Activated T-cell treated with anti-CD3 and anti-CD28 coated beads, Interleukin-2, amount 50 U/mL, for 72 hours (primary cell): ENCODE data around the gene JPH3. TPM values are rescaled to one million over a fixed set of nuclear protein-coding genes. Genes with fewer than 3 reads are reported as not detected.

Experiments
- ATAC-seq, 2 donors: fragments of 150-1000 bp; cut with Tn5 transposase; replicated peaks in 1 of 2; 2 replicates each; pipeline ENCODE4 v1.10.0; 2021; ENCODE audit warnings: moderate library complexity in 2 of 2, mild to moderate bottlenecking in 1 of 2
- DNase-seq, 2 donors: peaks; one replicate each; pipeline ENCODE4 v3.0.0; 2021 to 2022; ENCODE audit warnings: mixed read lengths in 1 of 2
- H3K27ac Mint-ChIP-seq: one replicate; pipeline ENCODE4 v1.8.0; 2022; ENCODE audit warnings: mild to moderate bottlenecking, moderate library complexity, mixed read lengths
- H3K27me3 Mint-ChIP-seq: one replicate; pipeline ENCODE4 v1.8.0; 2022; ENCODE audit warnings: low read depth, mixed read lengths
- H3K36me3 Mint-ChIP-seq, 2 donors: one replicate each; pipeline ENCODE4 v1.8.0; 2022; ENCODE audit warnings: mixed read lengths in 2 of 2, mild to moderate bottlenecking in 1 of 2; ENCODE audit not compliant: insufficient read depth in 2 of 2
- H3K4me1 Mint-ChIP-seq: one replicate; pipeline ENCODE4 v1.8.0; 2022; ENCODE audit warnings: low read depth, mixed read lengths
- H3K4me3 Mint-ChIP-seq, 2 donors: one replicate each; pipeline ENCODE4 v1.8.0; 2022; ENCODE audit warnings: mild to moderate bottlenecking in 2 of 2, mixed read lengths in 2 of 2, moderate library complexity in 2 of 2
- H3K9me3 Mint-ChIP-seq, 2 donors: one replicate each; pipeline ENCODE4 v1.8.0; 2022; ENCODE audit warnings: mixed read lengths in 2 of 2
- total RNA-seq, 2 donors: library from RNA; stranded (reverse); gene quantifications; one replicate each; pipeline ENCODE4 v1.2.3, GENCODE V29; 2022

The JPH3 gene
- total RNA-seq, 2 donors from 2014 or later, result 0.60 to 0.74 TPM

- DNase-seq, result no peak
- H3K9me3 Mint-ChIP-seq, result no peaks in the 10 kb centered on the region
These were observed 11.7 kb downstream of the JPH3 start for GRCh38 chr16:87613961-87614360.

DNA sequence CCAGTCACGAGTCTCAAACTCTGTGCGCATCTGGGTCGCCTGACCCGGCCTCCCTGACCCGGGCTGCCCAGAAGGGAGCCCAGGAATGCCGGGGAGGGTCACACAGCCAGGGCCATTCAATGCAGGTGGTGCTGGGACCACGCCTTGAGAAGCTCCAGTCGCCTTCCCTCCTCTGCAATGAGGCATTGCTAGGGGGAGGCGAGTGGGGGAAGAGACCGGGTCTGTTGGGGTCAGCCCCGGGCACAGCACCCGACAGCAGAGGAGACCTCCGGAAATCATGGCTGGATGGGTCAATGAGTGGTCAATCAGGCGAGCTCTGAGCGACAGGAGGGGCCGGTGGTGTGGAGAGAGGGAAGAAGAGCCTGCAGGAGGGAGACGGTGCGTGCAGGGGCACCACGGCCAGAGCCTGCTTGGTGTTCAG, 13.3 kb downstream of the JPH3 start:
- ATAC-seq (no peak), DNase-seq (no peak)
- H3K27ac Mint-ChIP-seq, result no peak overlapping the region
- H3K36me3 Mint-ChIP-seq, result no peaks in the 10 kb centered on the region
- no peak overlapping the region for H3K4me3 Mint-ChIP-seq
- H3K27me3 Mint-ChIP-seq, result peaks cover 14% of the 10 kb centered on the region
- no peaks in the 10 kb centered on the region for H3K4me1 Mint-ChIP-seq
- H3K9me3 Mint-ChIP-seq, result no peaks in the 10 kb centered on the region

More at GRCh38 chr16:87613961-87614360, 11.7 kb downstream of the JPH3 start:
- Mint-ChIP-seq H3K4me3 (no peak overlapping the region), H3K27me3 (peaks cover 6% of the 10 kb centered on the region), H3K27ac (no peak overlapping the region), H3K4me1 (no peaks in the 10 kb centered on the region), H3K36me3 (no peaks in the 10 kb centered on the region)
- no peak for ATAC-seq

DNA sequence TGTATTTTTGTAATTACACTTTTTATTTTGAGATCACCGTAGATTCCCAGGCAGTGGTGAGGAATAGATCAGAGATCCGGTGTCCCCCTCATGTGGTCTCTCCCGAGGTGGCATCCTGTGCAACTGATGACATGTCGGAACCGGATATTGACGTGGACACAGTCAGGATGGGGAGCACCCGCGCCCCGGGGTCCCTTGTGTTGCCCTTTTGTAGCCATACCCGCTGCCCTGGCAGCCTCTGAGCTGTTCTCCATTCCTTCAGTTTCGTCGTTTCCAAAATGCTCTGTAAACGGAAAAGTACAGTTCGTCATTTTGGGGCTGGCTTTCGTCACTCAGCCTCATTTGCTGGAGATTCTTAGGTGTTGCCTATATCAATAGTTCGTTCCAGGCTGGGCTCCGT, 14.2 kb downstream of the JPH3 start:
- H3K36me3 Mint-ChIP-seq, result no peaks in the 10 kb centered on the region
- ATAC-seq, result no peak
- H3K27ac Mint-ChIP-seq, result no peak overlapping the region
- no peak overlapping the region for H3K4me3 Mint-ChIP-seq
- DNase-seq, result no peak
- H3K4me1 Mint-ChIP-seq, result no peaks in the 10 kb centered on the region
- no peaks in the 10 kb centered on the region for H3K9me3 Mint-ChIP-seq
- H3K27me3 Mint-ChIP-seq, result peaks cover 18% of the 10 kb centered on the region

- Mint-ChIP-seq H3K9me3 (no peaks in the 10 kb centered on the region), H3K27ac (no peak overlapping the region), H3K27me3 (peaks cover 18% of the 10 kb centered on the region), H3K4me3 (no peak overlapping the region), H3K4me1 (no peaks in the 10 kb centered on the region), H3K36me3 (no peaks in the 10 kb centered on the region)
- DNase-seq (no peak), ATAC-seq (no peak)
These were observed 15.9 kb downstream of the JPH3 start for GRCh38 chr16:87618216-87618615.

GRCh38 chr16:87619360-87620200, 17.3 kb downstream of the JPH3 start:
- Mint-ChIP-seq H3K4me1 (no peaks in the 10 kb centered on the region), H3K36me3 (no peaks in the 10 kb centered on the region), H3K27me3 (peaks cover 18% of the 10 kb centered on the region), H3K4me3 (no peak overlapping the region), H3K9me3 (no peaks in the 10 kb centered on the region), H3K27ac (no peak overlapping the region)
- ATAC-seq (no peak), DNase-seq (no peak)

GRCh38 chr16:87620201-87620495, 17.8 kb downstream of the JPH3 start:
- Mint-ChIP-seq H3K9me3 (no peaks in the 10 kb centered on the region), H3K4me3 (no peak overlapping the region), H3K4me1 (no peaks in the 10 kb centered on the region), H3K27ac (no peak overlapping the region), H3K27me3 (peaks cover 18% of the 10 kb centered on the region), H3K36me3 (no peaks in the 10 kb centered on the region)
- ATAC-seq (no peak), DNase-seq (no peak)

- DNase-seq (no peak), ATAC-seq (no peak)
- Mint-ChIP-seq H3K27me3 (peaks cover 12% of the 10 kb centered on the region), H3K4me1 (no peaks in the 10 kb centered on the region), H3K27ac (no peak overlapping the region), H3K36me3 (no peaks in the 10 kb centered on the region), H3K4me3 (no peak overlapping the region), H3K9me3 (no peaks in the 10 kb centered on the region)
These were observed 19.2 kb downstream of the JPH3 start for GRCh38 chr16:87621550-87621829.

DNA sequence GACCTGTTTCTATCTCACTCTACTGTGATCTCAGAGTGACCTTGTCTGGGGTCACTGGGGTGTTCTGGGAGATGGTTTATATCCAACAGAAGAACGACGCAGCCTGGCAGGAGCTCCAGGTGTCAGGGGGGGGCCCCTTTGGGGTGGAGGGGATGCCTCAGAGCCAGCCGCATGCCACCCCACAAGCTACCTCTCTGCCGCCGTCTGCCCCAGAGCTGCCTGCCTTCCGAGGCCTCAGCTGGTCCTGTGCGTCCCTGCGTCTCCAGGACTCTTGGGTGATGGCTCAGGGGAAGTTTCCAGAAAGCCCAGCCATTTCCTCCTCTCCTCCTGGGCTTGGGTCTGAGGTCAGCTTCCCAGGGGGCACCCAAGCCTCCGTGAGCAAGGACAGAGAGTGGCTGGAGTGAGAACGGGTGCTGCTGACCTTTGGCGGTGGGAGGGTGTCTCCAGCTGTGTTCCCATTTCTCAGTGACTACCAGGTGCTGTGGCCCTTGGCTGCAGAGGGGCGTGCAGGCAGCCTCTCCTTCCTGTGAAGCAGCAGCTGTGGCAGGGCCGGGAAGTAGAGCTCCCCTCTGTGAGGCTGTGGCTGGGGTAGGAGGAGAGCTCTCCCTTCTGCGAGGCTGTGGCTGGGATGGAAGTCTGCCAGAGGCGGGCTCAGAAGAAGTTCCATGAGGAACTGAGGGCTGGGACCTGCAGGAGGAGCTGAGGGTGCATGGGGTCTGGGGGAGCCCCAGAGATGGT, 19.8 kb downstream of the JPH3 start:
- no peaks in the 10 kb centered on the region for H3K4me1 Mint-ChIP-seq

GRCh38 chr16:87622756-87623319, 20.5 kb downstream of the JPH3 start:
- ATAC-seq (no peak), DNase-seq (no peak)
- Mint-ChIP-seq H3K27me3 (peaks cover 12% of the 10 kb centered on the region), H3K36me3 (no peaks in the 10 kb centered on the region), H3K27ac (no peak overlapping the region), H3K9me3 (no peaks in the 10 kb centered on the region), H3K4me1 (no peaks in the 10 kb centered on the region), H3K4me3 (no peak overlapping the region)

More for the DNA sequence above, 19.8 kb downstream of the JPH3 start:
- peaks cover 12% of the 10 kb centered on the region for H3K27me3 Mint-ChIP-seq
- ATAC-seq (no peak), DNase-seq (no peak)
- H3K4me3 Mint-ChIP-seq, result no peak overlapping the region
- no peak overlapping the region for H3K27ac Mint-ChIP-seq
- no peaks in the 10 kb centered on the region for H3K9me3 Mint-ChIP-seq
- no peaks in the 10 kb centered on the region for H3K36me3 Mint-ChIP-seq

GRCh38 chr16:87625241-87625797, 23.0 kb downstream of the JPH3 start:
- ATAC-seq, result no peak
- Mint-ChIP-seq H3K9me3 (no peaks in the 10 kb centered on the region), H3K27me3 (peaks cover 14% of the 10 kb centered on the region), H3K4me1 (no peaks in the 10 kb centered on the region), H3K4me3 (no peak overlapping the region), H3K27ac (no peak overlapping the region), H3K36me3 (no peaks in the 10 kb centered on the region)
- DNase-seq, result no peak

DNA sequence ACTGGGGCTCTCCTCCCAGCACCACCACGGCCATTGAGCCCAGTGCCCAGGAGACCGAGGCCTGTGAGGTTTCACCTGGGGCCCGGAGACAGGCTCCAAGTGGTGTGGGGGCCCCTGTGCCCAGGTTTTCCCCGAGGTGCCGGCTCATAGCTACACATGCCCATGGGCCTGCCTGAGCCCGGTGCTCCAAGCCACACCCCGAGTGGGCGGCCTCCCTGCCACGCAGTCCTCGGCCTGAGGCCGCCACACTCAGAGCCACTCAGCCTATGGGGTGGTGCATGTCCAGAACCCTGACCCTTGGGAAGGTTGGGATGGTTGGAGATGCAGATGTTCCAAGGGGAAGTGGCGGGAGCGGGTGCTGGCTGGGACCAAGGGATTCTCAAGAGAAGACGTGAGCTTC, 24.1 kb downstream of the JPH3 start:
- no peak overlapping the region for H3K4me3 Mint-ChIP-seq
- no peaks in the 10 kb centered on the region for H3K4me1 Mint-ChIP-seq
- no peak for ATAC-seq
- DNase-seq, result no peak
- H3K9me3 Mint-ChIP-seq, result peaks cover 2 to 5% of the 10 kb centered on the region in 2 donors
- H3K27ac Mint-ChIP-seq, result no peak overlapping the region
- H3K36me3 Mint-ChIP-seq, result peaks cover 0 to 3% of the 10 kb centered on the region in 2 donors
- H3K27me3 Mint-ChIP-seq, result peaks cover 20% of the 10 kb centered on the region

DNA sequence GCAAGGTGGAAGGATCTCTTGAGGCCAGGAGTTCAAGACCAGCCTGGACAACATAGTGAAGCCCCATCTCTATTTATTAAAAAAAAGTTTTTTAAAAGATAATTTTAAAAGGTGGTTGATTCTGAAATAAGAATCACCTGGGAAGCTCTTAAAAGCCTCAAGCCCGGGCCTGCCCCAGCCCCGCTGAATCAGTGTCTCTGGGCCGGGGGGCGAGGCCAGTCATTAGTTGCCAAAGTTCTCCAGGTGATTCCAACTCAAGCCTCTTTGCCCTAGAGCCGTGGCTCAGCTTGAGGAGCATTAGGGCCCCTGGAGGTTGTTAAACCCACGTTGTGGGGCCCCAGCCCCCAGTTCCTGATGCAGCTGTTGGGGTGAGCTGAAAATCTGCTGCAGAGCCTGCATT, 24.6 kb downstream of the JPH3 start:
- Mint-ChIP-seq H3K36me3 (peaks cover 0 to 5% of the 10 kb centered on the region in 2 donors), H3K4me3 (no peak overlapping the region), H3K27ac (no peak overlapping the region), H3K27me3 (peaks cover 20% of the 10 kb centered on the region), H3K9me3 (peaks cover 2 to 6% of the 10 kb centered on the region in 2 donors), H3K4me1 (no peaks in the 10 kb centered on the region)
- no peak for DNase-seq
- ATAC-seq, result no peak

DNA sequence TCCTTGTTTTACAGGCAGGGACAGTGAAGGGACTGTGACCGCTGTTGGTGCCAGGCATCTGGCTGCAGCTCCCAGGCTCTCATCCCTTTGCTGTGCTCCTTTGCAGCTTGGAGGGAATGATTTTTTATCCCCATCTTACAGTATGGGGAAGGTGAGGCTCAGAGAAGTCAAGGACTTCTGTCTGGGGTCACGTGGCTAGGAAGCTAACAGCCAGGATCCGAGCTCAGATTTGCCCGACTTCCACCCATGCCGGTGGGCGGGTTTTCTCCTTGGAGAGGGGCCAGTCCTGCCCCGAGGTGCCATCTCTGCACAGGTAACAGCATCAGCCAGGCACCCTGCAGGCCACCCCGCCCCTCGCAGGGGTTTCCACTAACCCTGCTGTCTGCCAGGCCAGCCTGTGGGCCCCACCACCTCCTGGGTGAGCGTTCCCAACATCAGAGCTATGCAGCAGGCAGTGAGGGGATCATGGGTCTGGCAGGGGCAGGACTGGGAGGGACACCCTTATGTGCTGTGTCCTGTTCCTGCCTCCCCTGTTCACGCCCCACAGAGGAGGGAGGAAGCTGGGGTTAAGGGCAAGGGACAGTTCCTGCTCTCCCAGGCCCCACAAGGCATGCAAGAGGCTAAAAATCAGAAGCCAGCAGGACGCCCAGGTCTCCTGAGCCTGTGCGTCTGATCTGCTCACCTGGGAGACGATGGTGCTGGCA, 25.4 kb downstream of the JPH3 start:
- ATAC-seq, result no peak
- H3K4me1 Mint-ChIP-seq, result no peaks in the 10 kb centered on the region

More for the DNA sequence above, 25.4 kb downstream of the JPH3 start:
- DNase-seq, result no peak
- Mint-ChIP-seq H3K9me3 (peaks cover 2 to 6% of the 10 kb centered on the region in 2 donors), H3K36me3 (peaks cover 0 to 5% of the 10 kb centered on the region in 2 donors), H3K4me3 (no peak overlapping the region), H3K27ac (no peak overlapping the region), H3K27me3 (peaks cover 20% of the 10 kb centered on the region)
